ENCODE measurements around the gene YY1.

YY1 gene

DNA sequence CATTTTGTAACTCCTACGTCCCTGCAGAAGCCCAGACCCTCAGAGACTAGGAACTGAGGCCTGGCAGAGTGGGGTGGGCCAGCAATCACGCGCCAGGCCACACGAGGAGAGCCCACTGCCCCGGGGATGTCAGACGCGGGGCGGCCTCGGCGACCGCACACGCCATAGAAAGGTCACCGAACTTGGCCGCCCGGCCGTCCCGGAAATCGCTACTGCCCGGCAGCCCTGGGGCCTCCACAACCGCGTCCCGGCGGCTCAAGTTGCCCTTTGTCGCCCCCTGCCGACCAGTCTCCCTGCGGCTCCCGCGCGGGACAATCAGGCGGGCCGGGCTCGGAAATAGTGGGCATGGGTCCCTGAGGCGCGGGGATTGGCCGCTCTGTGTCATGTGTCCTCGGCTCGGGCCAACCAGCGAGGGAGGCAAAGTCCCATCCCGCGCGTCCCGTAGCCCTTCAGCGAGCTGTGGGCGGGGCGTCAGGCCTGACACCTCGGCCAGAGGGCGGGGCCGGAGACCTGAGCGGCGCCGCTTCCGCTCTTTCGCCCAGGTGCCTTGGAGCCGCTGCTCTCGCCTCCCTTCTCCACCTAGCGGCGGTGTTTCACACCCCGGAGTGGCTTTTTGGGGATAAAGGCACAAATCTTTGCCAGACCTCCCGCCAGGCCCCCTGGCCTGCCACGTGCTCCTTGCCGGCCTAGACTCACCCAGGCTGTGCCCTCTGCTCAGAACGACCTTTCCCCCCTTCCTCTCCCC lies 46.1 kb upstream of the YY1 start (continued):
- TF ChIP-seq, protein P1, sequence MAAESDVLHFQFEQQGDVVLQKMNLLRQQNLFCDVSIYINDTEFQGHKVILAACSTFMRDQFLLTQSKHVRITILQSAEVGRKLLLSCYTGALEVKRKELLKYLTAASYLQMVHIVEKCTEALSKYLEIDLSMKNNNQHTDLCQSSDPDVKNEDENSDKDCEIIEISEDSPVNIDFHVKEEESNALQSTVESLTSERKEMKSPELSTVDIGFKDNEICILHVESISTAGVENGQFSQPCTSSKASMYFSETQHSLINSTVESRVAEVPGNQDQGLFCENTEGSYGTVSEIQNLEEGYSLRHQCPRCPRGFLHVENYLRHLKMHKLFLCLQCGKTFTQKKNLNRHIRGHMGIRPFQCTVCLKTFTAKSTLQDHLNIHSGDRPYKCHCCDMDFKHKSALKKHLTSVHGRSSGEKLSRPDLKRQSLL (tag by site-specific recombination; IDR thresholded peaks at IDR 0.05) = 0 out of 2 replicates have a peak, but pooled peaks have one; percentile 27
- peak; percentile 58 for TF ChIP-seq ZSCAN30 (tag by site-specific recombination; IDR thresholded peaks at IDR 0.05)
- no peak for TF ChIP-seq ELK4 (IDR thresholded peaks at IDR 0.05; ENCODE audit: borderline replicate concordance, low read depth, low read length)
- TF ChIP-seq, protein P2, sequence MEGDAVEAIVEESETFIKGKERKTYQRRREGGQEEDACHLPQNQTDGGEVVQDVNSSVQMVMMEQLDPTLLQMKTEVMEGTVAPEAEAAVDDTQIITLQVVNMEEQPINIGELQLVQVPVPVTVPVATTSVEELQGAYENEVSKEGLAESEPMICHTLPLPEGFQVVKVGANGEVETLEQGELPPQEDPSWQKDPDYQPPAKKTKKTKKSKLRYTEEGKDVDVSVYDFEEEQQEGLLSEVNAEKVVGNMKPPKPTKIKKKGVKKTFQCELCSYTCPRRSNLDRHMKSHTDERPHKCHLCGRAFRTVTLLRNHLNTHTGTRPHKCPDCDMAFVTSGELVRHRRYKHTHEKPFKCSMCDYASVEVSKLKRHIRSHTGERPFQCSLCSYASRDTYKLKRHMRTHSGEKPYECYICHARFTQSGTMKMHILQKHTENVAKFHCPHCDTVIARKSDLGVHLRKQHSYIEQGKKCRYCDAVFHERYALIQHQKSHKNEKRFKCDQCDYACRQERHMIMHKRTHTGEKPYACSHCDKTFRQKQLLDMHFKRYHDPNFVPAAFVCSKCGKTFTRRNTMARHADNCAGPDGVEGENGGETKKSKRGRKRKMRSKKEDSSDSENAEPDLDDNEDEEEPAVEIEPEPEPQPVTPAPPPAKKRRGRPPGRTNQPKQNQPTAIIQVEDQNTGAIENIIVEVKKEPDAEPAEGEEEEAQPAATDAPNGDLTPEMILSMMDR (tag by site-specific recombination; IDR thresholded peaks at IDR 0.05) = peak; percentile 97
- no peak for TF ChIP-seq ZNF558 (tag by site-specific recombination; IDR thresholded peaks at IDR 0.05)
- no peak for TF ChIP-seq ZNF223 (tag by site-specific recombination; IDR thresholded peaks at IDR 0.05)
- TF ChIP-seq ZNF677 (tag by site-specific recombination; IDR thresholded peaks at IDR 0.05) = no peak
- TF ChIP-seq, protein P3, sequence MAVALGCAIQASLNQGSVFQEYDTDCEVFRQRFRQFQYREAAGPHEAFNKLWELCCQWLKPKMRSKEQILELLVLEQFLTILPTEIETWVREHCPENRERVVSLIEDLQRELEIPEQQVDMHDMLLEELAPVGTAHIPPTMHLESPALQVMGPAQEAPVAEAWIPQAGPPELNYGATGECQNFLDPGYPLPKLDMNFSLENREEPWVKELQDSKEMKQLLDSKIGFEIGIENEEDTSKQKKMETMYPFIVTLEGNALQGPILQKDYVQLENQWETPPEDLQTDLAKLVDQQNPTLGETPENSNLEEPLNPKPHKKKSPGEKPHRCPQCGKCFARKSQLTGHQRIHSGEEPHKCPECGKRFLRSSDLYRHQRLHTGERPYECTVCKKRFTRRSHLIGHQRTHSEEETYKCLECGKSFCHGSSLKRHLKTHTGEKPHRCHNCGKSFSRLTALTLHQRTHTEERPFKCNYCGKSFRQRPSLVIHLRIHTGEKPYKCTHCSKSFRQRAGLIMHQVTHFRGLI (tag by site-specific recombination; IDR thresholded peaks at IDR 0.05) = peak; percentile 41; the same call in 1 of the 2 replicates
- TF ChIP-seq ZNF292 (tag by site-specific recombination; IDR thresholded peaks at IDR 0.05; ENCODE audit: borderline replicate concordance, low read depth) = no peak
- TF ChIP-seq, protein P4, sequence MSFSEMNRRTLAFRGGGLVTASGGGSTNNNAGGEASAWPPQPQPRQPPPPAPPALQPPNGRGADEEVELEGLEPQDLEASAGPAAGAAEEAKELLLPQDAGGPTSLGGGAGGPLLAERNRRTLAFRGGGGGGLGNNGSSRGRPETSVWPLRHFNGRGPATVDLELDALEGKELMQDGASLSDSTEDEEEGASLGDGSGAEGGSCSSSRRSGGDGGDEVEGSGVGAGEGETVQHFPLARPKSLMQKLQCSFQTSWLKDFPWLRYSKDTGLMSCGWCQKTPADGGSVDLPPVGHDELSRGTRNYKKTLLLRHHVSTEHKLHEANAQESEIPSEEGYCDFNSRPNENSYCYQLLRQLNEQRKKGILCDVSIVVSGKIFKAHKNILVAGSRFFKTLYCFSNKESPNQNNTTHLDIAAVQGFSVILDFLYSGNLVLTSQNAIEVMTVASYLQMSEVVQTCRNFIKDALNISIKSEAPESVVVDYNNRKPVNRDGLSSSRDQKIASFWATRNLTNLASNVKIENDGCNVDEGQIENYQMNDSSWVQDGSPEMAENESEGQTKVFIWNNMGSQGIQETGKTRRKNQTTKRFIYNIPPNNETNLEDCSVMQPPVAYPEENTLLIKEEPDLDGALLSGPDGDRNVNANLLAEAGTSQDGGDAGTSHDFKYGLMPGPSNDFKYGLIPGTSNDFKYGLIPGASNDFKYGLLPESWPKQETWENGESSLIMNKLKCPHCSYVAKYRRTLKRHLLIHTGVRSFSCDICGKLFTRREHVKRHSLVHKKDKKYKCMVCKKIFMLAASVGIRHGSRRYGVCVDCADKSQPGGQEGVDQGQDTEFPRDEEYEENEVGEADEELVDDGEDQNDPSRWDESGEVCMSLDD (tag by site-specific recombination; IDR thresholded peaks at IDR 0.05) = peak; percentile 59; the same call in 1 of the 2 replicates
- TF ChIP-seq ZNF513 (tag by site-specific recombination; IDR thresholded peaks at IDR 0.05) = no peak
- peak; percentile 90 for TF ChIP-seq SP3 (tag by site-specific recombination; IDR thresholded peaks at IDR 0.05)
- TF ChIP-seq, protein P5, sequence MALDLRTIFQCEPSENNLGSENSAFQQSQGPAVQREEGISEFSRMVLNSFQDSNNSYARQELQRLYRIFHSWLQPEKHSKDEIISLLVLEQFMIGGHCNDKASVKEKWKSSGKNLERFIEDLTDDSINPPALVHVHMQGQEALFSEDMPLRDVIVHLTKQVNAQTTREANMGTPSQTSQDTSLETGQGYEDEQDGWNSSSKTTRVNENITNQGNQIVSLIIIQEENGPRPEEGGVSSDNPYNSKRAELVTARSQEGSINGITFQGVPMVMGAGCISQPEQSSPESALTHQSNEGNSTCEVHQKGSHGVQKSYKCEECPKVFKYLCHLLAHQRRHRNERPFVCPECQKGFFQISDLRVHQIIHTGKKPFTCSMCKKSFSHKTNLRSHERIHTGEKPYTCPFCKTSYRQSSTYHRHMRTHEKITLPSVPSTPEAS (tag by site-specific recombination; IDR thresholded peaks at IDR 0.05) = no peak
- TF ChIP-seq GLI4 (tag by site-specific recombination; IDR thresholded peaks at IDR 0.05) = no peak
- no peak for TF ChIP-seq ZNF433 (tag by site-specific recombination; IDR thresholded peaks at IDR 0.05; ENCODE audit: low read depth)
- TF ChIP-seq WT1 (tag by site-specific recombination; IDR thresholded peaks at IDR 0.05) = peak; percentile 25; the same call in 1 of the 2 replicates
- no peak for TF ChIP-seq MEIS1 (CRISPR knock-in tag; IDR thresholded peaks at IDR 0.05; ENCODE audit: borderline replicate concordance)
- no peak for TF ChIP-seq ZNF791 (tag by site-specific recombination; IDR thresholded peaks at IDR 0.05)
- TF ChIP-seq RBAK (tag by site-specific recombination; IDR thresholded peaks at IDR 0.05) = no peak
- 0 out of 2 replicates have a peak, but pooled peaks have one; percentile 15 for TF ChIP-seq ZSCAN23 (tag by site-specific recombination; IDR thresholded peaks at IDR 0.05)
- TF ChIP-seq ZNF2 (tag by site-specific recombination; IDR thresholded peaks at IDR 0.05) = no peak; the same call in 1 of the 2 replicates
- no peak for TF ChIP-seq ZNF549 (tag by site-specific recombination; IDR thresholded peaks at IDR 0.05)
- TF ChIP-seq ZNF394 (tag by site-specific recombination; IDR thresholded peaks at IDR 0.05; ENCODE audit: borderline replicate concordance) = peak; percentile 62; the same call in 1 of the 2 replicates
- TF ChIP-seq BCL11A (tag by site-specific recombination; IDR thresholded peaks at IDR 0.05; ENCODE audit: low read depth) = peak; percentile 86
- TF ChIP-seq ZBTB49 (tag by site-specific recombination; IDR thresholded peaks at IDR 0.05; ENCODE audit: low read depth) = no peak

All from HEK293 (cell line).